Activated CD4-positive, alpha-beta T cell treated with anti-CD3 and anti-CD28 coated beads, Interleukin-2, amount 10 ng/mL, durations not matched to agents 24 days and 14 days (primary cell): ENCODE results near the gene PTGDS. TPM values are rescaled to one million over a fixed set of nuclear protein-coding genes. Genes with fewer than 3 reads are reported as not detected.
"Not testable (repeated sequence)": the region's sequence is repeated elsewhere in the genome, so short reads cannot be mapped to it uniquely, and the experiment has no call there.

ENCODE experiments used
- DNase-seq: peaks from one replicate; pipeline ENCODE4 v3.0.0; 2022
- H3K27ac Mint-ChIP-seq: one replicate; pipeline ENCODE4 v1.8.0; 2022; ENCODE audit warnings: mild to moderate bottlenecking, mixed read lengths
- H3K27me3 Mint-ChIP-seq: one replicate; pipeline ENCODE4 v1.8.0; 2022; ENCODE audit warnings: mixed read lengths
- H3K36me3 Mint-ChIP-seq: one replicate; pipeline ENCODE4 v1.8.0; 2022; ENCODE audit warnings: low read depth, mild to moderate bottlenecking, mixed read lengths
- H3K4me1 Mint-ChIP-seq: one replicate; pipeline ENCODE4 v1.8.0; 2021; ENCODE audit warnings: mixed read lengths
- H3K4me3 Mint-ChIP-seq: one replicate; pipeline ENCODE4 v1.8.0; 2022; ENCODE audit warnings: mild to moderate bottlenecking, moderate library complexity, mixed read lengths
- H3K9me3 Mint-ChIP-seq: one replicate; pipeline ENCODE4 v1.8.0; 2021; ENCODE audit warnings: mixed read lengths
- intact Hi-C: fragments of 100-400 bp; cut with micrococcal nuclease; formaldehyde crosslinking; loops from one replicate; pipeline ENCODE4 v1.15.1; 2023
- total RNA-seq: library from RNA; stranded (reverse); gene quantifications from 2 replicates; pipeline ENCODE4 v1.2.3, GENCODE V29; 2022

PTGDS gene
- total RNA-seq, 1 donor from 2014 or later = not detected

DNA sequence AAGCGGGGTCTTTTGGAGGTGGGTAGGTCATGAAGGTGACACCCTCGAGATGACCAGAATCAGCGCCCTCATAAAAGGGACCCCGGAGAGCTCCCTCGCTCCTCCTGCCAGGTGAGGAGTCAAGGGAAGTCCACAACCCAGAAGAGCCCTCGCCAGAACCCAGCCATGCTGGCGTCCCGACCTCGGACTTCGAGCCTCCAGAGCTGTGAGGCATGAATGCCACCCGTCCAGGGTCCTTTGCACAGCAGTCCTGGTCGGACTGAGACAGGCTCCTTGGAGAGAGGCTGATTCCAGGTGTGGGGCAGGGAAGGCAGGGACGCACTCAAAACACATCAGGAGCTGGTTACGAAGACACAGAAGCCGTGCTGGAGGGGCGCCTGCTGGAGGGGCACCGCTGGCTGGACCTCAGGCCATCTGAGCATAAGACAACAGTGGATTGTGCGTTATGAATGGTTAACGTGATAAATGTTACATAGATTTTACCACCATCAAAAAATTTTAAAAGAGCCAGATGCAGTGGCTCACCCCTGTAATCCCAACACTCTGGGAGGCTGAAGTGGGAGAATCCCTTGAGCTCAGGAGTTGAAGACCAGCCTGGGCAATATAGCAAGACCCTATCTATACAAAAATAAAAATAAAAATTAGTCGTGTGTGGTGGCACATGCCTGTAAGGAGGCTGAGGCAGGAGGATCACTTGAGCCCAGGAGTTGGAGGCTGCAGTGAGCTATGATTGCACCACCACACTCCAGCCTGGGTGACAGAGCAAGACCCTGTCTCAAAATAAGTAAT is 24.7 kb downstream of the PTGDS start:
- Mint-ChIP-seq H3K27me3 (no peaks in the 10 kb centered on the region), H3K9me3 (no peaks in the 10 kb centered on the region), H3K36me3 (no peaks in the 10 kb centered on the region), H3K27ac (no peak overlapping the region), H3K4me3 (no peak overlapping the region), H3K4me1 (peaks cover 27% of the 10 kb centered on the region)
- intact Hi-C loops = no loop called here
- no peak for DNase-seq

DNA sequence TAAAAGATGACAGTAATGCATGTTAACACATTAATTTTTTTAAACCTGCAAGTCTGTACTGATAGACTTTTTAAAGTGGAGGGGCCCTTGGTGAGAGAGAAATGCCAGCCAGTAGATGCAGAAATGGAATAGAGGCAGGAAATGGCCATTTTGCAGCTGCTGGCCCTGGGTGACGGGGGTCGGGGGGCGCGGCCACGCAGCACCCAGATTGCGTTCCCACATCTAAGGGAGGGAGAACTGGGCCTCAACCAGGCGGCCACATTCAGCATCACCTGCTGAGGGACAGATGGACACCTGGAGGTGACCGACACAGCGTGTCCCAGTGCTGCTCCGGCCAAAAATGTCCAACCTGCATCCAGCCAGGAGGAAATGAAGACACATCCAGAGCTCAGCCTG is 25.3 kb downstream of the PTGDS start:
- intact Hi-C loops = no loop called here
- DNase-seq = no peak
- H3K36me3 Mint-ChIP-seq = no peaks in the 10 kb centered on the region
- H3K4me3 Mint-ChIP-seq = no peak overlapping the region
- no peaks in the 10 kb centered on the region for H3K27me3 Mint-ChIP-seq
- no peak overlapping the region for H3K27ac Mint-ChIP-seq
- peaks cover 25% of the 10 kb centered on the region for H3K4me1 Mint-ChIP-seq
- no peaks in the 10 kb centered on the region for H3K9me3 Mint-ChIP-seq

DNA sequence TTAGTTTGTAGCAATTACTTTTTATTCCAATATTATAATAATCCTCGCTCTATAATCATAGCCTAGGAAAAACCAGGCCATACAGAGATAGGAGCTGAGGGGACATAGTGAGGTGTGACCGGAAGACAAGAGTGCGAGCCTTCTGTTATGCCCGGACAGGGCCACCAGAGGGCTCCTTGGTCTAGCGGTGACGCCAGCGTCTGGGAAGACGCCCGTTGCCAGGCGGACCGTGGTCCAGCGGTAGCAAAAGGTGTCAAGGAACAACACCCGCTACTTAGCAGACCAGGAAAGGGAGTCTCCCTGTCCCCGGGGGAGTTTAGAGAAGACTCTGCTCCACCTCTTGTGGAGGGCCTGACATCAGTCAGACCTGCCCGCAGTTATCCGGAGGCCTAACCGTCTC is 27.0 kb downstream of the PTGDS start:
- H3K27me3 Mint-ChIP-seq, H3K9me3 Mint-ChIP-seq, H3K27ac Mint-ChIP-seq, H3K36me3 Mint-ChIP-seq, intact Hi-C loops, H3K4me3 Mint-ChIP-seq: not testable (repeated sequence)
- peak; percentile 67 for DNase-seq
- H3K4me1 Mint-ChIP-seq = peaks cover 16% of the 10 kb centered on the region

DNA sequence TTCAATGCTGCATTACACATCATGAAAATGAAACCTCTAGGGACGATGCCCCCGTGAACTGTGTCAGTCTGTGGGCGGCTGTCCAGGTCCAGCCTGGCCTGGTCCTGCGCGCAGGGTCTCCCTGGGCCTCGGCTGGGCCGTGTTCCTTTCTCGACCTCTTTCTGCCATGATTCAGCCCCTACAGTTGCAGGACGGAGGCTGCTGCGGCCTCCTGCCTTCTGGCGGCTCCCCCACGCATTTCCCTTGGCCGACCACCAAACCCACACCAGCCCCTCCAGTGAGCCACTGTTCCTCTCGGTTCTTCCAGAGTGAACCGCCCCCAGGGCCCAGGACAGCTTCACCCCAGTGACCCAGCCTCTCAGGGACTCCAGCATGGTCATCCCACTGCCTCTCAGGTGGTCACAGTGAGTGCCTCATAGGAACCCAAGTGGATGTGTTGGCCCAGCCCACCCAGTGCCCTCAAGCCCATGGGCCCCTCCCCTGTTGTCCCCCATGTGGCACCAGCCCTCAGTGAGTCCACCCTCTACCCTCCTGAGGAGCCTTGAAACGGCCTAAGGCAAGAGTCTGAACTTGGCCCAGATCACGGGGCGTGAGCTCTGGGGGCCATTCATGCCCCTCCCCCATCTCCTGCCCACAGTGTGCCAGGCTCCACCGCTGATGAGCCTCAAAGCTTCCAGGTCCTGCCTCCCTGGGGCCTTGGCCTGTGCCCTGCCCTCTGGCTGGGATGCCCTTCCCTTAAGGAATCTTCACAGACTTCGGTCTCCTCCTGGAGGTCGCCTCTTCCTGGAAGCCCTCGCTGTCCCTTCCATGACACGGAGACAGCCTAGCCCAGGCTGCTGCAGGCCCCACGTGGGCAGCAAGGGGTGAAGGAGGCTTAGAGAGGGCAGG is 29.1 kb downstream of the PTGDS start:
- no peak for DNase-seq
- Mint-ChIP-seq H3K4me3 (no peak overlapping the region), H3K27ac (no peak overlapping the region), H3K27me3 (no peaks in the 10 kb centered on the region), H3K4me1 (peaks cover 4% of the 10 kb centered on the region), H3K9me3 (no peaks in the 10 kb centered on the region), H3K36me3 (no peaks in the 10 kb centered on the region)
- intact Hi-C loops = no loop called here

DNA sequence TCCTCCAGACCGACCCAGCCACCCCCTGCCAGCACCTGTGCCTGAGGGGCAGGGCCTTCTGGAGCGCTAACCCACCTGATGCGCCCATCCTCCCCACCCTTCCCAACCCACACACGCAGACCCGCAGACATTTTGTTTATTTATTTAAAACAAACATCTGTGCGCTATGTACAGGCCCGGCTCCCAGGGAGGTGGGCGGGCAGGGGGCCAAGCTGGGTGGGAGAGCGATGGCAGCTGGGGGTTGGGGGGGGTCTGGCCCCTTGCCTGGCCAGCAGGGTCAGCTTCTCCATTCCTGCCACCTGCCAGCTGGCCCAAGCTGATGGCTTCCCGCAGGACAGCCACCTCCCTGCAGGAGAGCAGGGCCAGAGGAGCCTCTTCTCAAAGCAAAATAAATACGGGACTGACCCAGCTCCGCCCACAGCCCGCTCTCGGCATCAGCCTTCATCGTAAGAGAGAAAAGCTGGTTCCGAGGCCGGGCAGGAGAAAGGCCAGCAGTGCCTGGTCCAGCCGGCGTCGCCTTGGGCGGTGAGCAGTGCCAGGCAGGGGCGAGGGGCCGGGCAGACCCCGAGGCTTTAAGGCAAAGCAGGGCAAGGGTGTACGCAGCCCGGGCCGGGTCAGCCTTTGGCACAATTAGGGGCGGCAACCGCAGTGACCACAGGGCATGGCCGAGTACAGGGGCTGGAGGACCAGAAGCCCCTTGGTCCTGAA is 30.0 kb downstream of the PTGDS start:
- H3K27ac Mint-ChIP-seq = no peak overlapping the region
- no peak for DNase-seq
- H3K36me3 Mint-ChIP-seq = no peaks in the 10 kb centered on the region
- H3K4me1 Mint-ChIP-seq = peaks cover 4% of the 10 kb centered on the region
- H3K27me3 Mint-ChIP-seq = no peaks in the 10 kb centered on the region
- no peak overlapping the region for H3K4me3 Mint-ChIP-seq
- no peaks in the 10 kb centered on the region for H3K9me3 Mint-ChIP-seq
- intact Hi-C loops = no loop called here

DNA sequence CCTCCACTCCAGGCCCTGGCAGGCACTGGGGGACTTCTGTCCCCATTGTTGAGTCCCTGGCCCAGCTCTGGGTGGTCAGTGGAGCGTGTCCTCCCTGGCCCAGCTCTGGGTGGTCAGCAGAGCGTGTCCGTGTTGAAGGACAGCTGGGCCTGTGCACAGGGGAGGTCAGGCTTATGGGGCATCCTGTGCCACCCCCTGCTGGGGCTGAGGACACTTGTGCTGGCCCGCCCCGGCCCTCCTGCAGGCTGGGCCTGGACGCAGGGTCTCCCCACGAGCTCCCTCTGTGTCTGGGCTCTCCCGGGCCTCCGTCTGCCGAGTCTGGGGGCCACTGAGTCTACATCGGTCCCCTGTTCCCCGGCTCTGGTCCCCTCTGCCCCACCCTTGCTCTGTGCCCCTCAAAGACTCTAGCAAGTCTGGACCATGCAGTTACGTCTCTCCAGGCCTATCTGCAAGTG is 30.5 kb downstream of the PTGDS start:
- intact Hi-C loops = no loop called here
- H3K27ac Mint-ChIP-seq = no peak overlapping the region
- H3K36me3 Mint-ChIP-seq = no peaks in the 10 kb centered on the region
- peaks cover 4% of the 10 kb centered on the region for H3K4me1 Mint-ChIP-seq
- H3K27me3 Mint-ChIP-seq = no peaks in the 10 kb centered on the region
- no peak for DNase-seq
- no peak overlapping the region for H3K4me3 Mint-ChIP-seq
- H3K9me3 Mint-ChIP-seq = no peaks in the 10 kb centered on the region

DNA sequence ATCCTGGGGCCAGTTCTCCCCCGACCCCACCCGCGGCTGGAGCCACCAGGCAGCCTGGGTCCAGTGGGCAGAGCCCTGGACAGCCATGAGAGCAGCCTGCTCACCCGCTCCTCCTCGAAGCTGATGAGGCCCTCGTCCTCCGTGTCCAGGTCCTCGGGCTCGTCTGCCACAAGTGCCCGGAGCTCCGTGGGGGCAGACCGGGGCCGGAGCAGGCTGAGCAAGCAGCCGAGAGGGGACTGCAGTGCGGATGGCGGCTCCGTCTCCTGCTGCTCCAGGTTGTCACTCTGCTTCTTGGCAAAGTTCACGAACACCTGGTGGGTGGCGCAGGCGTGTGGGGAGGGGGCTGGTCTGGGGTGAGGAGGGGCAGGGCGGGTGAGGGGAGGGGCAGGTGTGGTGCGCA is 31.0 kb downstream of the PTGDS start:
- no peaks in the 10 kb centered on the region for H3K36me3 Mint-ChIP-seq
- H3K27ac Mint-ChIP-seq = no peak overlapping the region
- H3K27me3 Mint-ChIP-seq = no peaks in the 10 kb centered on the region
- no peaks in the 10 kb centered on the region for H3K9me3 Mint-ChIP-seq
- intact Hi-C loops = no loop called here
- H3K4me1 Mint-ChIP-seq = peaks cover 4% of the 10 kb centered on the region
- no peak for DNase-seq
- no peak overlapping the region for H3K4me3 Mint-ChIP-seq

DNA sequence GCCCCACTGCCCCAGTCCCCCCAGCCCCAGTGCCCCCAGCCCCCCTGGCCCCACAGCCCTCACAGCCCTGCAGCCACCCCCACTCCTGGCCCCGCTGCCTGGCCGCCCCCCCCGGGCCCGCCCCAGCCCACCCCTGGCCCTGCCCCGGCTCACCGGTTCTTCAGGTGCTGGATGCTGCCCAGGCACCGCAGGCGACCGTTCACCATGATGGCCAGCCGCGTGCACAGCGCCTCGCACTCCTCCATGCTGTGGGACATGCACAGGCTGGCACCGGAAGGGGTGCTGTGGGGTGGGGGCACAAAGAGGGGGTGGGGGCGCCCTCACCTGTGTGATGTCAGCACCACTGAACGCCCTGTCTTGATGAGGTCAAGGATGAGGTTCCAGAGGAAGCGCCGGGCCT is 31.9 kb downstream of the PTGDS start:
- no peak overlapping the region for H3K27ac Mint-ChIP-seq
- H3K4me1 Mint-ChIP-seq = peaks cover 4% of the 10 kb centered on the region
- intact Hi-C loops = no loop called here

DNA sequence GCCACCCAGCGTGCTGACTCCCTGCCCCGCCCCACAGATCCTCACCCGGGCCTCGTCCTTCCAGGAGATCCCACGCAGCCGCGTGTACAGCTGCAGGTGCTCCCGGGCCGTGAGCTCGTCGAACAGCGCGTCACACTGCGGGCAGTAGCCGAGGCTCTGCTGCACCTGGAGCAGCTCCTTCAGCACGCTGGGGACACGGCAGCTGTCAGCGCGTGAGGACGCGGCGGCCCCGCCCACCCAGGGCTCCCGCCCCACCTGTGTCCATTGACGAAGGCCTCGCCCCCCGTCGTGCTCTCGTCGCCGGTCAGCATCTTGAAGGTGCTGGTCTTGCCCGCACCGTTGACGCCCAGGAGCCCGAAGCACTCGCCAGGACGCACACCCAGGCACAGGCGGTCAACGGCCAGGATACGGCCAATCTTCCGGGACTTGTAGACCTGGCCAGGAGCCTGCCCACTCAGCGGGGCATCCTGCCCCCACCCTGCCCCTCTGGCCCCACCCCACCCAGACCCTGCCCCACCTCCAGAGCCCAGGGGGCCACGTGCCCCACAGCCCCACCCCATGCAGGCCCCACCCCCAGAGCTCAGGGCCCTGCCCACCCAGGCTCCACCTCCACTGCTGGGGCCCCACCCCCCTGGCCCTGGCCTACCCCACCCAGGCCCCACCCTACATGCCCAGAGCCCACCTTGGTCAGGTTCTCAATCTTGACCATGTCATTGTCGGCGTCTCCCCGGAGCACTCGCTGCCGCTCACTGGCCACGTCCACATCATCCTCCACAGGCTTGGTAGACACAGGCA is 32.8 kb downstream of the PTGDS start:
- H3K27me3 Mint-ChIP-seq = no peaks in the 10 kb centered on the region
- intact Hi-C loops = no loop called here
- H3K36me3 Mint-ChIP-seq = no peaks in the 10 kb centered on the region
- H3K27ac Mint-ChIP-seq = no peak overlapping the region
- no peaks in the 10 kb centered on the region for H3K9me3 Mint-ChIP-seq
- H3K4me3 Mint-ChIP-seq = no peak overlapping the region
- H3K4me1 Mint-ChIP-seq = peaks cover 2% of the 10 kb centered on the region
- no peak for DNase-seq

More for the DNA sequence above, 31.9 kb downstream of the PTGDS start:
- Mint-ChIP-seq H3K36me3 (no peaks in the 10 kb centered on the region), H3K27me3 (no peaks in the 10 kb centered on the region), H3K9me3 (no peaks in the 10 kb centered on the region), H3K4me3 (no peak overlapping the region)
- no peak for DNase-seq

DNA sequence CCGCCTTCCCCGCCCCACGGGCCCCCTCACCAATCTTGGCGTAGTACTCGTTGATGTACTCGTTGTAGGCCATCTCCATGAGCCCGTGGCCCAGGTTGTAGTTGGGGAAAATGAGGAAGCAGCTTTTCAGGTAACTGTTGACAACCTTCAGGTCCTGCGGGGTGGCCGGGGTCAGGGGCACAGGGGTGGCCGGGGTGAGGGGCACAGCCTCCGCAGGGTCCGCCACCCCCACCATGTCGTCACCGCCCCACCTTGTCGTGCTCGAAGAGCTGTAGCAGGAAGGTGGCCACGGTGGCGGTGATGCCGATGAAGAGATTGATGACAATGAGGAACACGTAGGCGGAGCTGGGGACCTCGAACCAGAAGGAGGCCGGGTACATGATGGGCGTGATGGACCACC is 33.9 kb downstream of the PTGDS start:
- peaks cover 1% of the 10 kb centered on the region for H3K4me1 Mint-ChIP-seq
- no peaks in the 10 kb centered on the region for H3K27me3 Mint-ChIP-seq
- H3K4me3 Mint-ChIP-seq = no peak overlapping the region
- H3K9me3 Mint-ChIP-seq = no peaks in the 10 kb centered on the region
- no peak for DNase-seq
- intact Hi-C loops = no loop called here
- H3K27ac Mint-ChIP-seq = no peak overlapping the region
- no peaks in the 10 kb centered on the region for H3K36me3 Mint-ChIP-seq

DNA sequence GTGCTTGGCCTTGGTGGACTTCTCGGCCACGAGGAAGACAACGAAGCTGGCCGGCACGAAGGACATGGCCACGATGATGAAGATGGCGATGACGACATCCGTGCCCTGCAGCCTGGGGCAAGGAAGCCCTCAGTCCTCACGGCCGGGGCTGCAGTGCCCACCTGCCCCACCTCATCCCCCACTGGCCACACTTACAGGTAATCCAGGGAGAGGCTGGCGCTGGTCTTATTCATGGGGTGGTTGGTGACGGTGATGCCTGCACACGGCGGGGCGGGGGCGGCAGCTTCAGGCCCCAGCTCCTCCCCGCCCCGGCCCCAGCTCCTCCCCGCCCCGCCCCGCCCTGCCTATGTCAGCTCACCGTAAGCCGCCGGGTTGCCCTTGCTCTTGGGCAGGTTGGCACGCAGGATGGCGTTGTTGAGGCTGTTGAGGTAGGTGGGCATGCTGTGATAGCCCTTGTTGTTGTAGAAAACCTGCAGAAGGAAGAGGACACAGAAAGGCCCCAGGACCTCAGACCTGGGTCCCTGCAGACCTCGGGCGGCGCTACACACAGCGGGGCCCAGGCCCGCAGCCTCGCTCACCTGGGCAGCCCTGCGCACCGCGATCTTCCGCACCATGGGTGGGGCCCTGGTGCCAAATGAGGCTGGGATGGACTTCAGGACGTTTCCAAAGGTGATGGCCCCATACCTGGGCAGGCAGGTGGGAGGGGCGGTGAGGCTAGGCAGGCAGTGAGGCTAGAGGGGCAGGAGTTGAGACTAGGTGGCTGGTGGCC is 34.8 kb downstream of the PTGDS start:
- H3K4me1 Mint-ChIP-seq = no peaks in the 10 kb centered on the region

DNA sequence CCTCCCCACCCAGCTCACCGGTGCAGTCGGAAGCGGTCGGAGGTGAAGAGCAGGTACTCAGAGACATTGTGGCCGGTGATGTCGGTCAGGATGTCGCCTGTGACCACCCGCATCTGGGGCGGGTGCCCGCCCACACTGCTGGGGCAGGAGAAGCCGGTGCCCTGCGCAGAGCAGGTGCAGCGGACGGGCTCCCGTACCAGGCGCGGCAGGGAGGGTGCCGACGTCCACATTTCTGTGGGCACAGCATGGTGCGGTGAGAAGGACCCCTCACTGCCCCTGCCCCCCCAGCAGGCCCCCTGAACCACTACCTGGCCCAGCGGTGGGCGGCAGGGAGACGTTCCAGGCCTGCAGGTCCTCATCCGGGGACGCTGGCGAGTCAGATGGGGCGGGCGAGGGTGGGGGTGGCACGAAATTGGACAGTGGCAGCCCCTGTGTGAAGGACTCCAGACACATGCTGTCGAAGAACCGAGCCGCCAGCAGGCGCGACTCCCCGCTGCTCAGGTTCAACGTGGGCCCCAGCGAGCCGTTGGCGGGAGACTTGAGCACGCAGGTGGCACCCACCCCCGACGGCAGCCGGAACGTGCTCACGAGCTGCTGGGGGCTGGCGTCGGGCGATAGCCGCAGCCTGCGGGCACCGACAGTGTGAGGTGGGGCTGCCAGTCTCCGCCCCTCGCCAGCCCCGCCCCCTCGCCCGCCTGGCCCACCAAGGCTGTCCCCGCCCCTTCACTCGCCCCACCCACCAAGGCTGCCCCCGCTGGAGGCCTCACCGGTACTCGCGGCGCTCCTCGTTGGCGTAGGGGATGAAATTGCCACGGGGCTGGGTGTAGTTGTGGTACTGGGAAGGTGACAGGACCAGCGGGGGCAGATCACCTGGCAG is 35.6 kb downstream of the PTGDS start:
- intact Hi-C loops = no loop called here
- no peaks in the 10 kb centered on the region for H3K9me3 Mint-ChIP-seq
- no peaks in the 10 kb centered on the region for H3K4me1 Mint-ChIP-seq
- H3K4me3 Mint-ChIP-seq = no peak overlapping the region
- H3K27ac Mint-ChIP-seq = no peak overlapping the region
- DNase-seq = no peak
- no peaks in the 10 kb centered on the region for H3K36me3 Mint-ChIP-seq
- no peaks in the 10 kb centered on the region for H3K27me3 Mint-ChIP-seq

More for the DNA sequence above, 34.8 kb downstream of the PTGDS start:
- Mint-ChIP-seq H3K9me3 (no peaks in the 10 kb centered on the region), H3K4me3 (no peak overlapping the region), H3K27ac (no peak overlapping the region), H3K27me3 (no peaks in the 10 kb centered on the region), H3K36me3 (no peaks in the 10 kb centered on the region)
- intact Hi-C loops = no loop called here
- DNase-seq = no peak
